GM12878 (cell line): ENCODE data around the gene MDGA2. TPM values are rescaled to one million over a fixed set of nuclear protein-coding genes. Genes with fewer than 3 reads are reported as not detected.

ENCODE experiments used
- ATAC-seq: fragments of 200-7000 bp; cut with Tn5 transposase; 3 replicates; pipeline ENCODE4 v1.9.1; 2020; ENCODE audit warnings: mild to moderate bottlenecking, moderate library complexity
- BruUV-seq: library from RNA; stranded (reverse); fragments of 400-500 nt; replicated peaks from 2 replicates; lab custom pipeline; 2021; lab: Mats Ljungman, UMichigan
- CTCF ChIA-PET: fragments of 300-600 bp; sonication (Branson Sonifier 250); formaldehyde crosslinking; extraction: SDS; loops from one replicate; lab custom pipeline; 2021; ENCODE audit warnings: inconsistent platforms; lab: Yijun Ruan, JAX
- POLR2A ChIA-PET: fragments of 350-600 bp; formaldehyde crosslinking; extraction: SDS; loops from one replicate; lab custom pipeline; 2021; ENCODE audit warnings: inconsistent platforms; lab: Charles Lee
- RAD21 ChIA-PET: fragments of 300-600 bp; sonication (Branson Sonifier 250); formaldehyde crosslinking; loops from one replicate; lab custom pipeline; 2023; ENCODE audit warnings: antibody characterized with exemption; ENCODE audit not compliant: unreplicated experiment; lab: Charles Lee
- SMC1A ChIA-PET: fragments of 300-600 bp; sonication (Branson Sonifier 250); formaldehyde crosslinking; loops from one replicate; lab custom pipeline; 2023; ENCODE audit not compliant: unreplicated experiment, uncharacterized antibody; lab: Charles Lee
- DNase-seq: peaks from one replicate; pipeline ENCODE4 v3.0.0-alpha.2; 2011; ENCODE audit warnings: low read depth, low spot score
- FAIRE-seq: peaks from 3 replicates; lab custom pipeline; 2011; peaks lifted over from hg19 to GRCh38; lab: Jason Lieb, UNC
- H2AFZ ChIP-seq: 2 replicates; pipeline ENCODE4 v1.6.0; 2011; ENCODE audit warnings: low read depth, low read length, control low read depth; ENCODE audit not compliant: control insufficient read depth
- H3K27ac ChIP-seq: 2 replicates; pipeline ENCODE4 v1.5.1; 2011; ENCODE audit warnings: control low read depth; ENCODE audit not compliant: control insufficient read depth, insufficient read depth
- H3K27me3 ChIP-seq, 2 experiments: replicated peaks in 1 of 2; 2 replicates each; pipeline versions ENCODE4 v1.6.0 to v1.6.1; 2011; ENCODE audit warnings: low read length in 1 of 2; ENCODE audit not compliant: control insufficient read depth in 2 of 2, insufficient read depth in 2 of 2
- H3K36me3 ChIP-seq, 2 experiments: 2 replicates each; pipeline ENCODE4 v1.5.1; 2011; ENCODE audit warnings: low read length in 1 of 2; ENCODE audit not compliant: control insufficient read depth in 2 of 2, insufficient read depth in 2 of 2
- H3K4me1 ChIP-seq: 2 replicates; pipeline ENCODE4 v1.6.1; 2011; ENCODE audit warnings: mild to moderate bottlenecking, low read length, moderate library complexity, mixed read lengths; ENCODE audit not compliant: control insufficient read depth, insufficient read depth
- H3K4me2 ChIP-seq: 2 replicates; pipeline ENCODE4 v1.6.0; 2011; ENCODE audit warnings: control low read depth; ENCODE audit not compliant: control insufficient read depth, insufficient read depth
- H3K4me3 ChIP-seq: fragments of 200-600 bp; sonication (generic); 2 replicates; pipeline ENCODE4 v1.5.1; 2016
- H3K79me2 ChIP-seq: 2 replicates; pipeline ENCODE4 v1.6.0; 2011; ENCODE audit warnings: low read length; ENCODE audit not compliant: control insufficient read depth, insufficient read depth
- H3K9ac ChIP-seq: 2 replicates; pipeline ENCODE4 v1.8.0; 2011; ENCODE audit warnings: low read length, control low read depth, mixed read lengths; ENCODE audit not compliant: control insufficient read depth, insufficient read depth
- H3K9me3 ChIP-seq: replicated peaks from 3 replicates; pipeline ENCODE4 v1.5.1; 2011; ENCODE audit warnings: mild to moderate bottlenecking, low read length; ENCODE audit not compliant: control insufficient read depth, insufficient read depth
- H4K20me1 ChIP-seq: 2 replicates; pipeline ENCODE4 v1.6.0; 2011; ENCODE audit not compliant: control insufficient read depth, insufficient read depth
- ASH2L ChIP-seq: fragments of 300-600, 200-600 bp; sonication (generic); IDR thresholded peaks from 2 replicates; pipeline ENCODE4 v1.6.1; 2017; ENCODE audit warnings: low read depth, mild to moderate bottlenecking, borderline replicate concordance
- BCL3 ChIP-seq: IDR thresholded peaks from 2 replicates; pipeline ENCODE4 v1.6.1; 2011; ENCODE audit warnings: borderline replicate concordance, low read depth, mild to moderate bottlenecking, moderate library complexity, low read length; ENCODE audit not compliant: insufficient read depth, poor library complexity, severe bottlenecking
- BRCA1 ChIP-seq: IDR thresholded peaks from 2 replicates; pipeline ENCODE4 v1.6.1; 2011; ENCODE audit warnings: low read depth, low read length, improper control_type of control experiment
- GATAD2B ChIP-seq: fragments of 450-650 bp; conservative IDR thresholded peaks from 2 replicates; pipeline ENCODE4 v1.6.1; 2017; ENCODE audit warnings: low read depth, mild to moderate bottlenecking, moderate library complexity
- KAT2A ChIP-seq: conservative IDR thresholded peaks from 2 replicates; pipeline ENCODE4 v1.6.1; 2011; ENCODE audit warnings: low read depth, low read length; ENCODE audit not compliant: control insufficient read depth
- MAX ChIP-seq: IDR thresholded peaks from 2 replicates; pipeline ENCODE4 v1.6.1; 2012; ENCODE audit warnings: low read depth, low read length, improper control_type of control experiment
- MLLT1 ChIP-seq: fragments of 450-650 bp; IDR thresholded peaks from 2 replicates; pipeline ENCODE4 v1.6.1; 2016; ENCODE audit warnings: mild to moderate bottlenecking
- MYC ChIP-seq: IDR thresholded peaks from 2 replicates; pipeline ENCODE4 v1.6.1; 2011; ENCODE audit warnings: mild to moderate bottlenecking, low read length, moderate library complexity, inconsistent platforms; ENCODE audit not compliant: insufficient read depth, insufficient replicate concordance, insufficient read length, severe bottlenecking
- NFXL1 ChIP-seq: fragments of 450-650 bp; IDR thresholded peaks from 2 replicates; pipeline ENCODE4 v1.6.1; 2017; ENCODE audit warnings: antibody characterized with exemption, mild to moderate bottlenecking, borderline replicate concordance
- PAX5 ChIP-seq: IDR thresholded peaks from 2 replicates; pipeline ENCODE4 v1.6.1; 2011; ENCODE audit warnings: low read depth, low read length, borderline replicate concordance
- PRDM15 ChIP-seq: fragments of 450-650 bp; formaldehyde crosslinking; IDR thresholded peaks from 2 replicates; pipeline ENCODE4 v1.4.0; 2020; ENCODE audit warnings: mild to moderate bottlenecking, moderate library complexity
- RB1 ChIP-seq: fragments of 450-650 bp; formaldehyde crosslinking; IDR thresholded peaks from 2 replicates; pipeline ENCODE4 v1.6.1; 2017; ENCODE audit warnings: mild to moderate bottlenecking, borderline replicate concordance
- RUNX3 ChIP-seq: IDR thresholded peaks from 2 replicates; pipeline ENCODE4 v1.6.1; 2012; ENCODE audit warnings: low read length, inconsistent platforms
- SREBF1 ChIP-seq: IDR thresholded peaks from 2 replicates; pipeline ENCODE4 v1.6.1; 2012; ENCODE audit warnings: mild to moderate bottlenecking, low read length
- STAT1 ChIP-seq: fragments of 450-650 bp; conservative IDR thresholded peaks from 2 replicates; pipeline ENCODE4 v1.6.1; 2014; ENCODE audit warnings: antibody characterized with exemption, mild to moderate bottlenecking
- YBX1 ChIP-seq: fragments of 450-650 bp; IDR thresholded peaks from 2 replicates; pipeline ENCODE4 v1.6.1; 2016; ENCODE audit warnings: antibody characterized with exemption
- ZZZ3 ChIP-seq: IDR thresholded peaks from 2 replicates; pipeline ENCODE4 v1.6.1; 2011; ENCODE audit warnings: low read depth; ENCODE audit not compliant: control insufficient read depth, insufficient read length
- WGBS: methylation state at CpG from one replicate; pipeline ENCODE4 v1.1.6; 2016; ENCODE audit warnings: low lambda C conversion rate; ENCODE audit not compliant: insufficient replicate concordance, insufficient coverage; ENCODE audit errors: missing lambda C conversion rate; 5-methylcytosine and 5-hydroxymethylcytosine counted together
- in situ Hi-C: fragments of 300-500 bp; cut with MboI; formaldehyde crosslinking; loops from 9 replicates; pipeline ENCODE4 v1.14.3; 2018; ENCODE audit warnings: mixed read lengths
- intact Hi-C: fragments of 100-400 bp; cut with micrococcal nuclease; formaldehyde crosslinking; loops from one replicate; pipeline ENCODE4 v1.14.2; 2022; ENCODE audit not compliant: unreplicated experiment
- polyA plus RNA-seq, 11 experiments: library from polyadenylated mRNA; depleted of rRNA in 4 of 11; unstranded in 6 of 11; stranded (reverse) in 5 of 11; fragments of >200 nt; fragmentation: Nextera tagmentation in 4 of 11; fragmentation: Illumina TruSeq in 1 of 11; extraction: Ambion mirVana in 4 of 11; extraction: Trizol in 1 of 11; gene quantifications; 1 replicate in 1 of 11; 2 replicates in 10 of 11; pipeline versions ENCODE4 v1.2.1 to v1.2.3, GENCODE V29; 2011 to 2016; ENCODE audit warnings: inconsistent platforms in 2 of 11, missing spikeins in 2 of 11, low read depth in 1 of 11
- total RNA-seq, 4 experiments: library from RNA; depleted of rRNA in 3 of 4; stranded (reverse); fragments of >200 nt in 3 of 4; fragmentation: Illumina TruSeq in 1 of 4; extraction: Trizol in 1 of 4; gene quantifications; 2 replicates each; pipeline versions ENCODE4 v1.2.1 to v1.2.3, GENCODE V29; 2013 to 2021

The MDGA2 gene
- total and polyA plus RNA-seq, 10 of the 15 experiments (the other 5 are each of a cell fraction or from before 2014, with no cell fraction given), result not detected

- ATAC-seq, result no peak
- TF ChIP-seq ZZZ3 (no peak), ASH2L (no peak), MAX (no peak), BRCA1 (no peak), KAT2A (no peak), RB1 (no peak), PAX5 (no peak), STAT1 (no peak), NFXL1 (no peak), PRDM15 (CRISPR knock-in tag) (no peak), MLLT1 (no peak), SREBF1 (no peak), YBX1 (no peak), GATAD2B (no peak), RUNX3 (no peak), MYC (no peak), BCL3 (no peak)
These were observed 601 bp downstream of the MDGA2 start for GRCh38 chr14:47674543-47675465.

More at GRCh38 chr14:47674543-47675465, 601 bp downstream of the MDGA2 start:
- H3K4me1 ChIP-seq, result no peaks in the 10 kb centered on the region
- RAD21 ChIA-PET, result no interaction called here
- H3K79me2 ChIP-seq, result no peaks in the 10 kb centered on the region
- in situ Hi-C loops (no loop called here), intact Hi-C loops (no loop called here)
- no peak for DNase-seq
- H3K9ac ChIP-seq, result no peak overlapping the region
- SMC1A ChIA-PET, result no interaction called here
- H2AFZ ChIP-seq, result no peak overlapping the region
- no peak overlapping the region for H3K4me3 ChIP-seq
- WGBS, result 47% methylated on average over 53 of the region's 81 CpGs
- H3K36me3 ChIP-seq, result no peaks in the 10 kb centered on the region
- FAIRE-seq, result no peak
- no peaks in the 10 kb centered on the region; the same call in 2 of the 3 replicates for H3K9me3 ChIP-seq
- no peak overlapping the region for H3K27ac ChIP-seq
- CTCF ChIA-PET, result no interaction called here
- no peak overlapping the region for H3K4me2 ChIP-seq
- POLR2A ChIA-PET, result no interaction called here
- BruUV-seq, result no TSS peak
- no peaks in the 10 kb centered on the region; a peak in 2 of 4 replicates for H3K27me3 ChIP-seq
- no peaks in the 10 kb centered on the region for H4K20me1 ChIP-seq
